Measurements from ENCODE around the gene MCUB. TPM values are rescaled to one million over a fixed set of nuclear protein-coding genes. Genes with fewer than 3 reads are reported as not detected.

Gene MCUB
- total RNA-seq, 5 donors from 2014 or later (not counting 1 experiment from before 2014, with no cell fraction given) = 88.9 to 139 (median 122) TPM

DNA sequence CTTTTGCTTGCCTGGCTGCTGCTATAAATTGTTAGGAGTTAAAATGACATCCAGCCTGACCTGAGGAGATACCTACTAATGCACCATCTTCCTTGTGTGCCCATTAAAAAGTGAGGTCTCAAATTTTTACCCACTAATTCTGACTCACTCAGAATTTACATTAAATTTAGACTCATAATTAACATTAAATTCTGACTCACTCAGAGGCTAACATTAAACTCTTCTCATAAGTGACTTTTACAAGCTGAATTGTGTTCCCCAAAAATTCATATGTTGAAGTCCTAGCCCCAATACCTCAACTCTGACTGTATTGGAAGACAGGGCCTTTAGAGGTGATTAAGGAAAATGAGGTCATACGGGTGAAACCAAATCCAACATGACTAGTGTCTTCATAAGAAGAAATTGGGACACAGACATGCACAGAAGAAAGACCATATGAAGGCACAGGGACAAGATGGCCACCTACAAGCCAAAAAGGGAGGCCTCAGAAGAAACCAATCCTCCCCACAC is 131.4 kb downstream of the MCUB start:
- Mint-ChIP-seq H3K27ac (peak overlapping the region; percentile 92), H3K27me3 (no peaks in the 10 kb centered on the region), H3K9me3 (no peaks in the 10 kb centered on the region), H3K4me3 (peak overlapping the region; percentile 8 to 60 (median 21)), H3K4me1 (peaks cover 38 to 45% (median 43%) of the 10 kb centered on the region in 3 donors), H3K36me3 (peaks cover 50% of the 10 kb centered on the region)
- 88% methylated on average over 1 of the region's 1 CpG for WGBS (ENCODE audit: insufficient coverage)
- Histone ChIP-seq H3K9me3 (no peaks in the 10 kb centered on the region), H3K36me3 (ENCODE audit: control insufficient read depth in 2 of 2, extremely low read depth in 1 of 2, insufficient read depth in 1 of 2, low read length in 1 of 2) (peaks cover 5 to 32% of the 10 kb centered on the region in 2 donors), H3K27ac (ENCODE audit: low read length) (peak overlapping the region; percentile 48), H3K27me3 (replicated peaks in 1 of 2; ENCODE audit: control insufficient read depth in 2 of 2, extremely low read depth in 1 of 2, insufficient read depth in 2 of 2, low read length in 1 of 2) (no peaks in the 10 kb centered on the region), H3K4me3 (ENCODE audit: control insufficient read depth in 1 of 2, extremely low read depth in 1 of 2, low read length in 1 of 2) (no peak overlapping the region), H3K4me1 (ENCODE audit: control insufficient read depth in 1 of 2, extremely low read depth in 1 of 2, insufficient read depth in 2 of 2, low read length in 2 of 2) (peaks cover 14 to 15% of the 10 kb centered on the region in 2 experiments)
- POLR2A ChIA-PET = interaction anchor here in 1 of 2 donors (0.9 kb wide), 1 partner anchor 120 kb away, joined by 3 read pairs; no protein-coding TSS in a partner anchor
- CTCF ChIA-PET = interaction anchor here in 1 of 2 donors (0.8 to 1.4 kb wide), 3 partner anchors 14 to 135 kb away, joined by 3 to 5 read pairs (median 3); no protein-coding TSS in a partner anchor
- DNase-seq (no peak), ATAC-seq (replicated peaks in 1 of 4) (no peak)

DNA sequence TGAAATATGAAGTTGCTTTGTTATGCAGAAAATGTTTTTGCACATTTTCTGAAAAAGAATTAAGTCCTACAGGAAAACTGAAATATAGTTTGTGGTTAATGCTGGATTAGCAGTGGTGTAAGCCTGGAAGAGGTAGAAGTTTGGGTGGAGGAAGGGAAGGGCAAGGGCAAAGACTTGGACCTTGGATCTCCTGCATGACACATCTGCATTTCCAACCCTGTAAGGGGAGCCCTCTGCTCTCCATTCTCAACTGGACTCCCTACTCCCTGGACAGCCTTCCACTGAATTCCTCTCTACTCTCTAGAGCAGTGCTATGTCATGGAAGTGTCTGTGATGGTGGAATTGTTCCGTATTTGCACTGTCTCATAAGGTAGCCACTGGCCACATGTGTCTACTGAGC is 138.6 kb downstream of the MCUB start:
- Mint-ChIP-seq H3K27me3 (no peaks in the 10 kb centered on the region), H3K36me3 (peaks cover 22% of the 10 kb centered on the region), H3K9me3 (no peaks in the 10 kb centered on the region), H3K4me3 (no peak overlapping the region), H3K27ac (peak overlapping the region; percentile 51 to 73), H3K4me1 (peaks cover 50 to 55% (median 54%) of the 10 kb centered on the region in 3 donors)
- ATAC-seq (replicated peaks in 1 of 4) = no peak
- WGBS (ENCODE audit: insufficient coverage) = no CpG with 5 or more reads among the region's 1 CpG
- ChIA-PET CTCF (no interaction called here), POLR2A (interaction anchor here in 1 of 2 donors (0.5 kb wide), 1 partner anchor 50 kb away, joined by 6 read pairs; no protein-coding TSS in a partner anchor)
- no peak overlapping the region for H3K27ac ChIP-seq (ENCODE audit: low read length)
- H3K36me3 ChIP-seq (ENCODE audit: control insufficient read depth in 2 of 2, extremely low read depth in 1 of 2, insufficient read depth in 1 of 2, low read length in 1 of 2) = peaks cover 0 to 10% of the 10 kb centered on the region in 2 donors
- no peaks in the 10 kb centered on the region for H3K27me3 ChIP-seq (replicated peaks in 1 of 2; ENCODE audit: control insufficient read depth in 2 of 2, extremely low read depth in 1 of 2, insufficient read depth in 2 of 2, low read length in 1 of 2)
- no peaks in the 10 kb centered on the region for H3K9me3 ChIP-seq
- peaks cover 6 to 24% of the 10 kb centered on the region in 2 experiments for H3K4me1 ChIP-seq (ENCODE audit: control insufficient read depth in 1 of 2, extremely low read depth in 1 of 2, insufficient read depth in 2 of 2, low read length in 2 of 2)
- H3K4me3 ChIP-seq (ENCODE audit: control insufficient read depth in 1 of 2, extremely low read depth in 1 of 2, low read length in 1 of 2) = no peak overlapping the region
- no peak for DNase-seq

DNA sequence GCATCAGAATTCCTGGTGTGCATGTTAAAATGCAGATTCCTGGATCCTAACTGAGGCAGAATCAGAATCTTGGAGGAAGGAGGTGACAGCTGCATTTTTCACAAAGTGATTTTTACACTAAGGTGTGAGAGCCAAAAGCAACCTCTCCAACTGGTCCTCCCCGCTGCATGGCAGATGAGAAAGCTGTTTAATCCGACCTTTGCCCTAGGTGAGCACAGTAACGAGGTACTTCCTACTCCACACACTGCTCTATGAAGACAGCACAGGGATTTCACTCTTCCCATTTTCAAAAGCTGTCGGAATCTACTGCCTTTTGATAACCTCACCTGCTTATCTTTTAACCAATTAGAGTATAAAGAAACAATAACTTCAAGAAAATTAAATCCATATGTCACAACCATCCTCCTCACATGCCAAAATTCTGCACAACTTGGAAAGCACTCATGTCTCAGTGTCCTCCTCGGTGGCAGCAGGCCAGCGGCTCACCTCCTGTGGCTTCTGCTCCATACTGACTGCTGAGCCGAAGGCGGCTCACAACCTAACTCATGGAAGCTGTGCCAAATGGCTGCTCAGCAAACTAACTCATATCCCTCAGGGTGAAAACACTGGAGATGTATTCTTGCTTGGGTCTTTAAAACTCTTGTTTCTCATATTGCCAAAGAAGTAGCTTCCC is 139.6 kb downstream of the MCUB start:
- Mint-ChIP-seq H3K36me3 (peaks cover 13% of the 10 kb centered on the region), H3K27ac (peak overlapping the region; percentile 55 to 73), H3K27me3 (no peaks in the 10 kb centered on the region), H3K9me3 (no peaks in the 10 kb centered on the region), H3K4me1 (peaks cover 53 to 60% (median 59%) of the 10 kb centered on the region in 3 donors), H3K4me3 (no peak overlapping the region)
- POLR2A ChIA-PET = interaction anchor here in 1 of 2 donors (0.6 kb wide), 1 partner anchor 51 kb away, joined by 7 read pairs; no protein-coding TSS in a partner anchor
- no peak for DNase-seq
- CTCF ChIA-PET = interaction anchor here in 1 of 2 donors (1.3 kb wide), 1 partner anchor 267 kb away, joined by 5 read pairs; no protein-coding TSS in a partner anchor
- no peak overlapping the region for H3K4me3 ChIP-seq (ENCODE audit: control insufficient read depth in 1 of 2, extremely low read depth in 1 of 2, low read length in 1 of 2)
- H3K4me1 ChIP-seq (ENCODE audit: control insufficient read depth in 1 of 2, extremely low read depth in 1 of 2, insufficient read depth in 2 of 2, low read length in 2 of 2) = peaks cover 6 to 27% of the 10 kb centered on the region in 2 experiments
- ATAC-seq (replicated peaks in 1 of 4) = no peak
- WGBS (ENCODE audit: insufficient coverage) = 90% methylated on average over 6 of the region's 8 CpGs
- H3K36me3 ChIP-seq (ENCODE audit: control insufficient read depth in 2 of 2, extremely low read depth in 1 of 2, insufficient read depth in 1 of 2, low read length in 1 of 2) = peaks cover 0 to 9% of the 10 kb centered on the region in 2 donors
- H3K27me3 ChIP-seq (replicated peaks in 1 of 2; ENCODE audit: control insufficient read depth in 2 of 2, extremely low read depth in 1 of 2, insufficient read depth in 2 of 2, low read length in 1 of 2) = no peaks in the 10 kb centered on the region
- H3K9me3 ChIP-seq = no peaks in the 10 kb centered on the region
- H3K27ac ChIP-seq (ENCODE audit: low read length) = no peak overlapping the region

DNA sequence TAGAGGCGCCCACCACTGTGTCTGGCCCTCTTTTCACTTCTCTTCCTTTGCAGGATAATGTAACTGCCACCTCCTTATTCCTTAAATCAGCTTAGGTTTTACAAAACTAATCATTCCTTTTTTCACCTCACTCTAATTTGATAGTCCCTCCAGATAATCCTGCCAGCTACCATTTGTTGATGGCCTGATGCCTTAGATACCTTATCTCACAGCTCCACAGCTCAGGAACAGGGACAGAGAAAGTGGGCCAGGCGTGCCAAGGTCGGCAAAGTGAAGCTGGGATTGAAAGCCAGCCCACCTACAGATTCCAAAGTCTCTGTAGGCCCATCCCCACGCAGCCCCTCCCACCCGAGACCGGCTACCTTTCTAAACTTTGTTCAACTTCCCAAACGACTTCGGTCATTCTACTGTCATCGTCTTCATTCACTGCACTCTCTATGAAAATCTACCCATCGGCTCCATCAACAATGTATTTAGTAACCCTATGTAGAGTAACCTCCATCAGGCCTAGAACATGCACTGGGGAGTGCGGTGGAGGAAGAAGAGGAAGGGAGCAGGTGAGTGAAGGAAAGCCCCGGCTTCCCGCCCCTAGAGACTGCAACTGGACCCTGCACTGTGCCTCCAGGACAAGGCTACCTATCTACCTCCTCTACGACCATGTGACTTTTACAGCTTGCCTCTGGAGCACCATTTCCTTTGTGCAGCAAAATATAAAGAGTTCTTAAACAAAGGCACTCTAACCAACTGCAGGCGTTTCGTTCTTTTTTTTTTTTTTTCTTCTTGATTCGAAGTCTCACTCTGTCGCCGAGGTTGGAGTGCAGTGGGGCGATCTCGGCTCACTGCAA is 141.7 kb downstream of the MCUB start:
- Histone ChIP-seq H3K27ac (ENCODE audit: low read length) (peak overlapping the region; percentile 66), H3K36me3 (ENCODE audit: control insufficient read depth in 2 of 2, extremely low read depth in 1 of 2, insufficient read depth in 1 of 2, low read length in 1 of 2) (peaks cover 0 to 9% of the 10 kb centered on the region in 2 donors)

DNA sequence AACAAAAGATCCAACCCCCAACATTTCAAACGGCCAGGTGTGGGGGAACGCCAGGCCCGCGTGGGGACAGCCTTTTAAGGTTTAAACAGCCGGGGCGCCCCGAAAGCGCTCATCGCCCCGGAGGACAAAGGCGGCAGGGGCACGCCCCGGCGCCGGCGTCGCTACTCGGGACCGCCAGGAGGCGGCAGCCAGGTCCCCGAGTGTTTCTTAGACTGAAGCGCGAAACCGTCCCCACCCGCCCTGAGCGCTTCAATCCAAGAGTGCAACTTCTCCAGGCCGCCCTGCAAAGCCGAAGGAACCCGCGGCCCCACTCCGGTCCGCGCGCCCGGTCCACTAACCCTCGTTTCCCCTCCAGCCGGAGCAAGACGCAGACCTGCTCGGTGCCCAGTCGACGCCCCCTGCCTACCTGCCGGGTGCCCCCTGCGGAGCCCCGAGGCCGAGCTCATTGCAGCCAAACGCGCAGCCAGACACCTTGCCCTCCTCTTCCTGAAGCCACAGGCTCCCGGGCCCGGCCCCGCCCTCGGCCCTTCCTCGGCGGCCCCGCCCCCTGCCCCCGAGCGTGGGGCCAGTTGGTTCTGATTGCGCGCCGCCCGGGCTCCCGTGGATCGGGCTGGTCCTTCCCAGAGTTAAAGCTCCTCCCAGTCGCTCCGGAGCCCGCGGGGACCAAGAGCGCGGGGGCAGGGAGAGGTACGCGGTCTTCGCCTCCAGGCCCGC is 143.1 kb downstream of the MCUB start, which contains the start of gene CASP6:
Gene CASP6, minus strand, starts transcription at position 496 of the 714 bp plus-strand sequence. Its CDS starts 50 bp downstream, at position 446.
- no peaks in the 10 kb centered on the region for H3K9me3 Mint-ChIP-seq
- peaks cover 45 to 50% (median 45%) of the 10 kb centered on the region in 3 donors for H3K4me1 Mint-ChIP-seq
- peak within 1 kb of the TSS; percentile 87 to 98 (median 91) for H3K4me3 Mint-ChIP-seq
- Histone ChIP-seq H3K27ac (ENCODE audit: low read length) (peak within 1 kb of the TSS; percentile 66), H3K4me3 (ENCODE audit: control insufficient read depth in 1 of 2, extremely low read depth in 1 of 2, low read length in 1 of 2) (peak within 1 kb of the TSS; percentile 82 to 85), H3K4me1 (ENCODE audit: control insufficient read depth in 1 of 2, extremely low read depth in 1 of 2, insufficient read depth in 2 of 2, low read length in 2 of 2) (peaks cover 6 to 27% of the 10 kb centered on the region in 2 experiments), H3K36me3 (ENCODE audit: control insufficient read depth in 2 of 2, extremely low read depth in 1 of 2, insufficient read depth in 1 of 2, low read length in 1 of 2) (no peaks in the 10 kb centered on the region), H3K9me3 (no peaks in the 10 kb centered on the region), H3K27me3 (replicated peaks in 1 of 2; ENCODE audit: control insufficient read depth in 2 of 2, extremely low read depth in 1 of 2, insufficient read depth in 2 of 2, low read length in 1 of 2) (no peaks in the 10 kb centered on the region)
- POLR2A ChIA-PET = interaction anchor here in 1 of 2 donors (0.6 kb wide), 1 partner anchor 26 kb away, joined by 15 read pairs; no protein-coding TSS in a partner anchor
- ATAC-seq (replicated peaks in 1 of 4) (peak; percentile 86 to 91 (median 88)), DNase-seq (peak; percentile 55 to 85 (median 72))
- H3K27me3 Mint-ChIP-seq = no peaks in the 10 kb centered on the region
- WGBS (ENCODE audit: insufficient coverage) = under 1% methylated on average over 72 of the region's 72 CpGs
- peak within 1 kb of the TSS; percentile 91 to 92 for H3K27ac Mint-ChIP-seq
- H3K36me3 Mint-ChIP-seq = peaks cover 2% of the 10 kb centered on the region
- CTCF ChIA-PET = interaction anchor here (0.5 to 1.9 kb wide), 8 partner anchors 8 to 278 kb away, joined by 3 to 10 read pairs (median 3); partner anchors contain the start of genes MCUB (in 1 of the 2) and PLA2G12A (in 1 of the 2)

More for the DNA sequence above, 141.7 kb downstream of the MCUB start:
- 90% methylated on average over 3 of the region's 21 CpGs for WGBS (ENCODE audit: insufficient coverage)
- H3K4me1 ChIP-seq (ENCODE audit: control insufficient read depth in 1 of 2, extremely low read depth in 1 of 2, insufficient read depth in 2 of 2, low read length in 2 of 2) = peaks cover 6 to 27% of the 10 kb centered on the region in 2 experiments
- Mint-ChIP-seq H3K4me3 (peak overlapping the region; percentile 87 to 98 (median 91)), H3K27me3 (no peaks in the 10 kb centered on the region), H3K4me1 (peaks cover 51 to 57% (median 54%) of the 10 kb centered on the region in 3 donors), H3K36me3 (peaks cover 8% of the 10 kb centered on the region), H3K9me3 (no peaks in the 10 kb centered on the region), H3K27ac (peak overlapping the region; percentile 91 to 92)
- peak overlapping the region; percentile 82 to 85 for H3K4me3 ChIP-seq (ENCODE audit: control insufficient read depth in 1 of 2, extremely low read depth in 1 of 2, low read length in 1 of 2)
- CTCF ChIA-PET = interaction anchor here (0.5 to 1.9 kb wide), 9 partner anchors 8 to 125 kb away, joined by 3 to 10 read pairs (median 4); partner anchors contain the start of genes GAR1 (in 1 of the 2) and PLA2G12A (in 1 of the 2)
- ATAC-seq (replicated peaks in 1 of 4) = peak in 1 of 4 experiments; percentile 2
- POLR2A ChIA-PET = interaction anchor here in 1 of 2 donors (0.6 to 1.1 kb wide), 3 partner anchors 9 to 53 kb away, joined by 3 read pairs; no protein-coding TSS in a partner anchor
- no peaks in the 10 kb centered on the region for H3K9me3 ChIP-seq
- DNase-seq = peak in 3 of 35 experiments; percentile 5 to 33 (median 7)
- no peaks in the 10 kb centered on the region for H3K27me3 ChIP-seq (replicated peaks in 1 of 2; ENCODE audit: control insufficient read depth in 2 of 2, extremely low read depth in 1 of 2, insufficient read depth in 2 of 2, low read length in 1 of 2)
